Measurements from ENCODE around the gene IGF1R.
A peak's percentile ranks its signal among the peaks of the same experiment; 100 is the strongest.

The IGF1R gene

GRCh38 chr15:98673133-98673532 is 24.8 kb downstream of the IGF1R start:
- no peak for DNase-seq

DNA sequence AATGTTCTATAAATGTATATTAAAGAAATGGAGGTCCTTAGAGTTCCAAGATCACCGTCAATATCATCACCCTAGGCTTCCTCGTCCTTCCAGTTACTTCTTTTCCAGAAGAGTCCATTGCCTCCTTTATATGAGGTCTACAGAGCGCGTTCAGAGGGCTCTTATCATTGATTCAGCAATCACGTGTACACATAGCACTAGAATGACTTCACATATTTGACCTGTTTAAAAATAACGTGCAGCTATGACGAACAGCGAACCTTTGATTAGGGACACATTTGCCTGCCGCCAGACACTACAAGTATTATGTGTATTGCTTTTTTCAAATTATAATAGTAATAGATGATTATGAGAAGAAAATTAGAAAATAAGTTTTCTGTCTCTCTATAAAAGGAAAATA is 26.0 kb downstream of the IGF1R start:
- DNase-seq: no peak

- no peak for DNase-seq
These were observed 28.4 kb downstream of the IGF1R start for GRCh38 chr15:98676586-98677270.

- no peak for DNase-seq
These were observed 29.2 kb downstream of the IGF1R start for GRCh38 chr15:98677345-98678059.

- DNase-seq: no peak
These were observed 30.1 kb downstream of the IGF1R start for GRCh38 chr15:98678484-98678883.

DNA sequence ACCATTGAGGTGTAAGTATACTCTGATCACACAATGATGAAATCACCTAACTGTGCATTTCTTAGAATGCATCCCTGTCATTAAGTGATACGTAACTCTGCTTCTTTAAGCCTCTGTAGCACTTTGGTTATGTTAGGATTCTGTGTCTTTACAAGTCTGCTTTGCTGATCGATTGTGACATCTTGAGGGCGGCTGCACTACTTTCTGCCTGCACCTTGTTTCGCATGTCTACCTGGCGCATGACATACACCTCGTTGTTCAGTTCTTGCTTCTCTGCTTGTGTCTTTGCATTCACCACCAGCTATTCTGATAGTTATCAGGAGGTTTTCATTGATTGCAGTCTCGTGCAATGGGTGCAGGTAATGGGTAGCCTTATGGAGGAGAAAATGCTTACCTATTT is 32.7 kb downstream of the IGF1R start:
- DNase-seq: no peak

GRCh38 chr15:98682992-98683701 is 34.8 kb downstream of the IGF1R start:
- no peak for DNase-seq

GRCh38 chr15:98683831-98684230 is 35.5 kb downstream of the IGF1R start:
- DNase-seq: no peak

GRCh38 chr15:98684436-98684835 is 36.1 kb downstream of the IGF1R start:
- DNase-seq: no peak

GRCh38 chr15:98684995-98685525 is 36.7 kb downstream of the IGF1R start:
- DNase-seq: no peak

DNA sequence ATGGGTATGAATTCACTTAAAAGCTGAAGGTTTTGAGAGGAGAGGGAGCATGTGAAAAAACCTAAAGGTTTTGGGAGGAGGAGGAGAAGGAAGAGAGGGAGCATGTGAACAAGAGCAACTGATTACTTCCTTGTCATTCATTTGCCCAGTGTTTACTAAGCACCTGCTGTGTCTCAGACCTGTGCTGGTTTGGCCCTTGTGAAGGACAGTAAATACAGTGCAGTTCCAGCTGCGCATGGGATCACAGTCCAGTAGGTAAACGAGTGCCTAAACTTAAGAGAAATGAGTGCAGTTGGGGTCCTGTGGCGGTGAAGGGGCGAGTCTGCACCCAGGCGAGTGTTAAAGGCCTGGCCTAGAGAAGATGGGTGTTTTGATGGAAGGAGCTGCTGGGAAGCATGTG is 38.6 kb downstream of the IGF1R start:
- DNase-seq: no peak

DNA sequence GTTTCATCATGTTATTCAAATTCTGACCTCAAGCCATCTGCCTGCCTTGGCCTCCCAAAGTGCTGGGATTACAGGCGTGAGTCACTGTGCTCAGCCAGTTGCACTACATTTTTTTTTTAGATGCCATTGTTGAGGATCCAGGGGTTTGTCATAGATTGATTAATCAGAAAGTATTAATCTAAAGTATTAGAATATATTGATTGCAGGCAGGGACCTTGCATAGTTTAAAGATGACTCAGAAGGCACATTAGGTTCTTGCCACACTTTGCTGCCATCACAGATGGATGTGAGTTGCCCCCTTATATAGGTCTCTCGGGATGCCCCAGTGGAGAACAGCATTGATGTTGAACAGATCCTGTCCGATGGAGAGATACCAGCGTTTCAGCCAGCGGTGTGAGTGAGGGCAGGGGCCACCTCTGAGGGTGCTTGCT is 41.1 kb downstream of the IGF1R start:
- DNase-seq: no peak

DNA sequence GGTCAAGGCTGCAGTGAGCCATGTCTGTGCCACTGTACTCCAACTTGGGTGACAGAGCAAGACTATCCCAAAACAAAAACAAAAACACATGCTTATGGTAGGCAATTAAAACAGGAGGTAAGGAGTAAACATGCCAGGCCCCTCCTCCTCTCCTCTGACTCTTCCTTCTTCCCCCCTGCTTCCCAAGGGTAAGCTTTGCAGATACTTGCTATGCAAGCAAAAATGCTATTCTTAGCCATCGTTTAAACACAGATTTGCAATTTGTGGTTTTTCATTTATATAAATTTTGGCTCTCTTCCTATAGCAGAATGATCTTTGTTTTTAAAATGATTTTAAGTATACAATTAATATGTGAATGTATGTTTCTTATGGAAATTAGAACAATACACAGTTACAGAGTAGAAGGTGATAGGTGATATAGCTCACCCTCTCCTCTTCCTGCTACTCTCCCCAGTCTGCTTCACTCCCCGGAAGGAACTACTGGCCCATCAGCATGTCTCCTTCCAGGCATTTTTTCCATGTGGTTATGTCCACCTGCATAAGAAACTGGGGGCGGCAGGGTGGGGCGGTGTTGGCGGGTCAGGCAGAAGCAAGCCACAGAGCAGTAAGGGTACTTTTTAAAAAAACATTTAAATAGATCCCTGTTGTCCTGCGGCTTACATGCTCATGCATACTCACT is 42.1 kb downstream of the IGF1R start:
- DNase-seq: no peak

GRCh38 chr15:98692213-98692612 is 43.9 kb downstream of the IGF1R start:
- no peak for DNase-seq

DNA sequence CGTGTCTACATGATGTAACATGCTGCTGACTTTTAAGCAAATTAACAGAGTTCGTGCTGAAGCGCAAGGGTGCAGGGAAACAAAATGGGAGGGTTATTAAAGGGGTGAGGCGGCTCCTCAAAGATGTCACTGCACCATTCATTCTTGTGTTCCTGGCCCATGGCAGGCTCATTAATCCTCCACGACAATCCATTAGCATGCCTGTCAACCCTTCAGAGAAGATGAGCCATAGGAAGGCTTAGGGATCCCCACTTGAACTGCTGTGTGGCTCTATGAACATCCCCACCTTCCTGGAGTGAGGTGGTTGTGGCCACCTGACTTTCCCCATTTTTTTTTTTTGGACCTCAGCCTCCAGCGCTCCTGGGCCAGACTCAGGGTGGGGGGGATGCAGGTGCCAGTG is 45.8 kb downstream of the IGF1R start:
- DNase-seq: no peak

DNA sequence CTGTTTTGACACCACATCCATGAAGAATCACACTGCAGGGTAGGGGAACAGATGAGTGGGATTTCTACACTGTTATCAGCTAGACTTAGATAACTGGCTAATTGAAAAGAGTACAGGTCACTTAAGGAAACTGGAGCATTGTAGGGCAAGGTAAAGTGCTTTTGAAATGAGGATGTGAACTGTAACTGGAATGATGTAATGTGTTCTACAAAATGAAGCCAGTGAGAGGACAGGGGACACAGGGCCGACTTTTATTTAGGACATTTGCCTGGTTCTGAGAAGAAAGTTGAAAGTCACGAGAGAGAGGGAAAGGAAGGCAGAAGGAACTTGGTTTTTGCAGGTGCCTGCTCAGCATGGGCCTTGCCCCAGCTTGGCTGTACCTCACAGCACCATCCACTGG is 50.5 kb downstream of the IGF1R start:
- no peak for DNase-seq

DNA sequence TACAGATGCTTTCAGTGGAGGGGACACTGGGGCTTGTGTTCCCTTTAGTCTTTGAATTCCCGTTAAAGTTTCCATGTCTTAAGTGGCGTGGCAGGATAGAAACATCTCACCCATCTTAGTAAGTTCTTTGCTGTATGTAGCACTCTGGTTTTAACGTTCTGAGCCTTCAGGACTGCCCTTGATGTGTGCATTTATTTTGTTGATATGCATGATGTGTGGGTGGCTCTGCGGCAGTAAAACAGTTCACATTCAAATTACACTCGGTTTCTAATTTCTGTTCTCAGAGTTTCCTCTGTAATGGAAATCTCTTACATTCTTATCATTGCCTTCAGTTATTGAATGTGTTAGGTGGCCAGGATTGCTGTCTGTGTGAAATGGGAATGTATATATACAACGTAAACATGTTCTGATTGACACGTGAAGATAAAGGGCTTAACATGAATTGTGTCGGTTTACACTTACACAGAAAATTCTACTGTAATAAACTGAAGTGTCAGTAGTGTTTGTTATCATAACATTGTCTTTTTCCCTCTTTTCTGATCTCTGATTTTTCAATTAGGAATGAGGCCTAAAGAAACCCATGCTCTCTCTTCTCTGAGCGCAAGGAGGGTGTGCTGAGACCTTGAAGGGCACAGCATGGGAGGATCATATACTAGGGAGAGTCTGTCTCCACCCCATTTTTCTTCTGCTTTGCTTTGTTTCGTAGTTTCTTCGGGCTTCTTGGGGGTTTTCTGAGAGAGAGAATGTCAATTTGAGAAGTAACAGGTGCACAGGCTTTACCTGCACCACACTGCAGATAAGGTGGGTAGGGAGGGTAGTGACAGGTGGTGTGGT is 51.5 kb downstream of the IGF1R start:
- no peak for DNase-seq

DNA sequence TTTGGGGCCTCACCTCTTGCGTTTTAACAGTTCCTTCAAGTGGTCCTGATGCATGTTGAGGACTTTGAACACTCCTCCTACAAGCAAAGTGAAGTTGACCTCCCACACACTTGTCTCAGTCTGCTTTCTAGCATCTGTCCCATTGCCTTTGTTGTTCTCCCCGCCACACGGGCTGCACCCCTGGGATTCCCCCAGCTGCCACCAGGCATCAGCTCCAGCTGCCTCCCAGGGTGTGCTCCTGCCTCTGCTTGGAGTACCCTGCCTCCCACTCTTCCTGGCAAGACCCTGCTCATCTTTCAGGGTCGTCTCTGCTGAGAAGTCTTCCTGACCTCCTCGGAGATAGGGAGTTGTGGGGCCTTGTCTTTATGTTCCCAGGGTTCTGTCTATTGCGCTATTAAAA is 52.2 kb downstream of the IGF1R start:
- peak; percentile 24 for DNase-seq

GRCh38 chr15:98703126-98703685 is 54.9 kb downstream of the IGF1R start:
- DNase-seq: no peak

- no peak for DNase-seq
These were observed 56.7 kb downstream of the IGF1R start for GRCh38 chr15:98705070-98705469.

GRCh38 chr15:98706387-98706786 is 58.0 kb downstream of the IGF1R start:
- DNase-seq: no peak

DNA sequence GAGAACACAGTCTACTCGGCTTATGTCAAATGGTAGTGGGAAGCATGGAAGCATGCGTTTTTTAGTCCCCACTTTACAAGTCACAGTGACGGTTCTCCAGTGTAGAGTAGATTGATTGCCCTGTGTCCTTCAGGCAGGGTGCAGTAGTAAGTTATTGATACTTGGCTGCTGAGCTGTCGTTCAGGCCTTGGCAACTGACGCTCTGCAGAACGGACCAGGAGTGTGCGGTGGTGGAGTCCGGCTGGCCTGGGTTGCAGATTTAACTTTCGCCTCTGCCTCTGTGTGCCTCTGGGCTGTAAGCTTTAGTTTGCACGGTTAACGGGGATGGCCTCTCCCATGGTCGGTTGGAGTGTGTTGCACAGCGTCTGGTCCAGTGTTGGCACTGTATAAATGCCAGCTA is 58.6 kb downstream of the IGF1R start:
- DNase-seq: no peak
